ENCODE results near the gene WDR91.

WDR91 gene

GRCh38 chr7:135180122-135180521 is 31.2 kb downstream of the WDR91 start:
- no peaks in the 10 kb centered on the region for H4K20me1 ChIP-seq (ENCODE audit: insufficient read depth, low read length)
- no peaks in the 10 kb centered on the region for H3K4me1 ChIP-seq (ENCODE audit: insufficient read depth, low read length)
- H3K79me2 ChIP-seq (ENCODE audit: insufficient read depth, low read length): no peaks in the 10 kb centered on the region
- H3K9me3 ChIP-seq (ENCODE audit: insufficient read depth, low read length, severe bottlenecking): peaks cover 24% of the 10 kb centered on the region
- H3K27ac ChIP-seq (ENCODE audit: low read length): no peak overlapping the region
- DNase-seq (no peak), ATAC-seq (ENCODE audit: insufficient read depth, low read depth) (no peak)
- H3K9ac ChIP-seq (ENCODE audit: low read depth, low read length): no peak overlapping the region
- TF ChIP-seq EZH2 (IDR thresholded peaks at IDR 0.05; ENCODE audit: borderline replicate concordance, low read depth, low read length, severe bottlenecking) (no peak), CTCF (IDR thresholded peaks at IDR 0.05; ENCODE audit: borderline replicate concordance, extremely low read depth, low read length, poor library complexity, severe bottlenecking) (no peak)
- H3K36me3 ChIP-seq (ENCODE audit: insufficient read depth, low read length): peaks cover 10% of the 10 kb centered on the region; the same call in 1 of the 2 replicates
- H3K27me3 ChIP-seq (ENCODE audit: insufficient read depth, low read length, poor library complexity): no peaks in the 10 kb centered on the region
- H3K4me3 ChIP-seq (ENCODE audit: low read depth in 1 of 2, low read length in 2 of 2): no peak overlapping the region
- no peak overlapping the region for H2AFZ ChIP-seq (ENCODE audit: low read depth, low read length)
- no peak overlapping the region for H3K4me2 ChIP-seq (ENCODE audit: insufficient read depth, low read length)

- Histone ChIP-seq H2AFZ (ENCODE audit: low read depth, low read length) (no peak overlapping the region), H3K27ac (ENCODE audit: low read length) (no peak overlapping the region), H3K9ac (ENCODE audit: low read depth, low read length) (no peak overlapping the region), H3K79me2 (ENCODE audit: insufficient read depth, low read length) (no peaks in the 10 kb centered on the region), H4K20me1 (ENCODE audit: insufficient read depth, low read length) (no peaks in the 10 kb centered on the region), H3K4me1 (ENCODE audit: insufficient read depth, low read length) (no peaks in the 10 kb centered on the region), H3K4me3 (ENCODE audit: low read depth in 1 of 2, low read length in 2 of 2) (no peak overlapping the region), H3K27me3 (ENCODE audit: insufficient read depth, low read length, poor library complexity) (no peaks in the 10 kb centered on the region), H3K36me3 (ENCODE audit: insufficient read depth, low read length) (peaks cover 8% of the 10 kb centered on the region; the same call in 1 of the 2 replicates), H3K9me3 (ENCODE audit: insufficient read depth, low read length, severe bottlenecking) (peaks cover 24% of the 10 kb centered on the region), H3K4me2 (ENCODE audit: insufficient read depth, low read length) (no peak overlapping the region)
- TF ChIP-seq EZH2 (IDR thresholded peaks at IDR 0.05; ENCODE audit: borderline replicate concordance, low read depth, low read length, severe bottlenecking) (no peak), CTCF (IDR thresholded peaks at IDR 0.05; ENCODE audit: borderline replicate concordance, extremely low read depth, low read length, poor library complexity, severe bottlenecking) (no peak)
- DNase-seq (no peak), ATAC-seq (ENCODE audit: insufficient read depth, low read depth) (no peak)
Measured at GRCh38 chr7:135179321-135179925, 31.9 kb downstream of the WDR91 start.

- H3K79me2 ChIP-seq (ENCODE audit: insufficient read depth, low read length): no peaks in the 10 kb centered on the region
- no peak overlapping the region for H3K27ac ChIP-seq (ENCODE audit: low read length)
- H3K4me3 ChIP-seq (ENCODE audit: low read depth in 1 of 2, low read length in 2 of 2): no peak overlapping the region
- no peaks in the 10 kb centered on the region for H3K27me3 ChIP-seq (ENCODE audit: insufficient read depth, low read length, poor library complexity)
- peaks cover 24% of the 10 kb centered on the region for H3K9me3 ChIP-seq (ENCODE audit: insufficient read depth, low read length, severe bottlenecking)
- no peak overlapping the region for H3K9ac ChIP-seq (ENCODE audit: low read depth, low read length)
- H3K4me1 ChIP-seq (ENCODE audit: insufficient read depth, low read length): no peaks in the 10 kb centered on the region
- DNase-seq (no peak), ATAC-seq (ENCODE audit: insufficient read depth, low read depth) (no peak)
- 0 out of 2 replicates have a peak, but pooled peaks cover under 1% of the 10 kb centered on the region for H3K36me3 ChIP-seq (ENCODE audit: insufficient read depth, low read length)
- H3K4me2 ChIP-seq (ENCODE audit: insufficient read depth, low read length): no peak overlapping the region
- no peaks in the 10 kb centered on the region for H4K20me1 ChIP-seq (ENCODE audit: insufficient read depth, low read length)
- TF ChIP-seq CTCF (IDR thresholded peaks at IDR 0.05; ENCODE audit: borderline replicate concordance, extremely low read depth, low read length, poor library complexity, severe bottlenecking): no peak
- no peak for TF ChIP-seq EZH2 (IDR thresholded peaks at IDR 0.05; ENCODE audit: borderline replicate concordance, low read depth, low read length, severe bottlenecking)
- H2AFZ ChIP-seq (ENCODE audit: low read depth, low read length): no peak overlapping the region
Measured at GRCh38 chr7:135178364-135178763, 33.0 kb downstream of the WDR91 start.
